ENCODE results near the gene EZH1. TPM values are rescaled to one million over a fixed set of nuclear protein-coding genes. Genes with fewer than 3 reads are reported as not detected.

Gene EZH1
- total and polyA plus RNA-seq, 10 of the 15 experiments (the other 5 are each of a cell fraction or from before 2014, with no cell fraction given), result 6.1 to 43.3 (median 16.8) TPM

GRCh38 chr17:42677012-42677857 is 67.6 kb downstream of the EZH1 start (continued):
- TF ChIP-seq SREBF2 (IDR thresholded peaks at IDR 0.05; ENCODE audit: low read length) (no peak), IKZF2 (IDR thresholded peaks at IDR 0.05) (peak in 1 of 2 experiments; percentile 16; a peak in 1 of 4 replicates), ZNF207 (IDR thresholded peaks at IDR 0.05; ENCODE audit: borderline replicate concordance) (no peak), ZBTB11 (CRISPR knock-in tag; IDR thresholded peaks at IDR 0.05) (no peak), DPF2 (IDR thresholded peaks at IDR 0.05) (no peak), EED (IDR thresholded peaks at IDR 0.05; ENCODE audit: low read depth) (no peak; the same call in 1 of the 2 replicates), TARDBP (IDR thresholded peaks at IDR 0.05; ENCODE audit: borderline replicate concordance) (no peak), SUPT20H (IDR thresholded peaks at IDR 0.05; ENCODE audit: borderline replicate concordance, control insufficient read depth, low read depth, low read length) (no peak), USF2 (IDR thresholded peaks at IDR 0.05; ENCODE audit: borderline replicate concordance, low read depth, low read length) (peak; percentile 86), SREBF1 (IDR thresholded peaks at IDR 0.05; ENCODE audit: low read length) (no peak), ZNF592 (IDR thresholded peaks at IDR 0.05) (no peak), ELK1 (IDR thresholded peaks at IDR 0.05; ENCODE audit: low read depth, low read length) (no peak), GATAD2B (conservative IDR thresholded peaks at IDR 0.05; ENCODE audit: low read depth) (no peak), TAF1 (IDR thresholded peaks at IDR 0.05; ENCODE audit: borderline replicate concordance, low read depth, low read length) (no peak), RCOR1 (conservative IDR thresholded peaks at IDR 0.05; ENCODE audit: low read depth, low read length) (no peak), POLR2AphosphoS5 (IDR thresholded peaks at IDR 0.05; ENCODE audit: low read length) (no peak), USF1 (IDR thresholded peaks at IDR 0.05; ENCODE audit: borderline replicate concordance, extremely low read length, insufficient read depth, low read depth, low read length) (peak; percentile 93)

Measured in GM12878 (cell line).